Measurements from ENCODE around the gene NUF2. TPM values are rescaled to one million over a fixed set of nuclear protein-coding genes. Genes with fewer than 3 reads are reported as not detected.

Gene NUF2
- polyA plus RNA-seq, 3 donors = 0.12 to 0.37 TPM; not detected in 1

DNA sequence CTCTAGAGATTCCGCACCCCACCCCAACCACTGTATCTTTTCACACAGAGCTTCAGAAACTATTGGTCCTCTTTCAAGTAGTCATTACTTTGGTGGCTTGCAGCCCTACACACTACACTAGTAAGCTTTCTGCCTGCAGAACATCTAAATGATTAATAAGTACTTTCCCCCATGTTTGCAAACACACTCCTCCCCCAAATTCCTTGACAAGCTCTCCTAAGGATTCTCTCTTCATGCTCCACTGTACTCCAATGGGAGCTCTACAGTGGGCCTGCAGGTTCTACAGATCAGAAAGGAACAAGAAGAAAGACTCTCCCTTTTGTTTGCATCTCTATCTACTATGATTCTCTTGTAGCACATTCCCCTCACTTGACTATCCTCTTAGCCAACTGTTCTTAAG lies 16.3 kb upstream of the NUF2 start:
- Histone ChIP-seq H3K4me1 (ENCODE audit: control insufficient read depth in 1 of 2, insufficient read depth in 2 of 2, low read length in 2 of 2) (no peaks in the 10 kb centered on the region), H3K9me3 (replicated peaks in 1 of 2; ENCODE audit: control insufficient read depth in 1 of 2, insufficient read depth in 1 of 2, low read length in 2 of 2) (no peaks in the 10 kb centered on the region), H3K79me2 (ENCODE audit: insufficient read depth, low read length) (no peaks in the 10 kb centered on the region), H3K36me3 (replicated peaks in 1 of 2; ENCODE audit: control insufficient read depth in 1 of 2, insufficient read depth in 2 of 2, low read length in 2 of 2) (no peaks in the 10 kb centered on the region), H3K27ac (ENCODE audit: low read depth in 1 of 2, low read length in 2 of 2) (no peak overlapping the region), H3K4me3 (replicated peaks in 1 of 3; ENCODE audit: low read depth in 2 of 3, low read length in 3 of 3) (no peak overlapping the region), H4K20me1 (ENCODE audit: insufficient read depth, low read length) (no peaks in the 10 kb centered on the region), H3K4me2 (replicated peaks; ENCODE audit: extremely low read depth, low read length, poor library complexity, severe bottlenecking) (no peak overlapping the region), H3K27me3 (ENCODE audit: control insufficient read depth in 2 of 2, insufficient read depth in 2 of 2, low read length in 2 of 2) (no peaks in the 10 kb centered on the region), H3K9ac (ENCODE audit: insufficient read depth, low read length, poor library complexity, severe bottlenecking) (no peak overlapping the region), H2AFZ (ENCODE audit: insufficient read depth, low read depth, low read length, poor library complexity, severe bottlenecking) (no peak overlapping the region)
- peaks cover 10 to 13% of the 10 kb centered on the region in 2 donors for H3K36me3 Mint-ChIP-seq
- no peak overlapping the region for H3K27ac Mint-ChIP-seq
- no peak for DNase-seq
- TF ChIP-seq, protein P1, sequence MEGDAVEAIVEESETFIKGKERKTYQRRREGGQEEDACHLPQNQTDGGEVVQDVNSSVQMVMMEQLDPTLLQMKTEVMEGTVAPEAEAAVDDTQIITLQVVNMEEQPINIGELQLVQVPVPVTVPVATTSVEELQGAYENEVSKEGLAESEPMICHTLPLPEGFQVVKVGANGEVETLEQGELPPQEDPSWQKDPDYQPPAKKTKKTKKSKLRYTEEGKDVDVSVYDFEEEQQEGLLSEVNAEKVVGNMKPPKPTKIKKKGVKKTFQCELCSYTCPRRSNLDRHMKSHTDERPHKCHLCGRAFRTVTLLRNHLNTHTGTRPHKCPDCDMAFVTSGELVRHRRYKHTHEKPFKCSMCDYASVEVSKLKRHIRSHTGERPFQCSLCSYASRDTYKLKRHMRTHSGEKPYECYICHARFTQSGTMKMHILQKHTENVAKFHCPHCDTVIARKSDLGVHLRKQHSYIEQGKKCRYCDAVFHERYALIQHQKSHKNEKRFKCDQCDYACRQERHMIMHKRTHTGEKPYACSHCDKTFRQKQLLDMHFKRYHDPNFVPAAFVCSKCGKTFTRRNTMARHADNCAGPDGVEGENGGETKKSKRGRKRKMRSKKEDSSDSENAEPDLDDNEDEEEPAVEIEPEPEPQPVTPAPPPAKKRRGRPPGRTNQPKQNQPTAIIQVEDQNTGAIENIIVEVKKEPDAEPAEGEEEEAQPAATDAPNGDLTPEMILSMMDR (IDR thresholded peaks at IDR 0.05) = no peak
- H3K4me1 Mint-ChIP-seq = no peaks in the 10 kb centered on the region
- H3K9me3 Mint-ChIP-seq = no peaks in the 10 kb centered on the region
- intact Hi-C loops (cut with micrococcal nuclease) = no loop called here
- no CpG with 5 or more reads among the region's 1 CpG for WGBS (ENCODE audit: insufficient coverage)
- no peaks in the 10 kb centered on the region for H3K27me3 Mint-ChIP-seq (ENCODE audit: low read depth in 3 of 3)
- H3K4me3 Mint-ChIP-seq = no peak overlapping the region

DNA sequence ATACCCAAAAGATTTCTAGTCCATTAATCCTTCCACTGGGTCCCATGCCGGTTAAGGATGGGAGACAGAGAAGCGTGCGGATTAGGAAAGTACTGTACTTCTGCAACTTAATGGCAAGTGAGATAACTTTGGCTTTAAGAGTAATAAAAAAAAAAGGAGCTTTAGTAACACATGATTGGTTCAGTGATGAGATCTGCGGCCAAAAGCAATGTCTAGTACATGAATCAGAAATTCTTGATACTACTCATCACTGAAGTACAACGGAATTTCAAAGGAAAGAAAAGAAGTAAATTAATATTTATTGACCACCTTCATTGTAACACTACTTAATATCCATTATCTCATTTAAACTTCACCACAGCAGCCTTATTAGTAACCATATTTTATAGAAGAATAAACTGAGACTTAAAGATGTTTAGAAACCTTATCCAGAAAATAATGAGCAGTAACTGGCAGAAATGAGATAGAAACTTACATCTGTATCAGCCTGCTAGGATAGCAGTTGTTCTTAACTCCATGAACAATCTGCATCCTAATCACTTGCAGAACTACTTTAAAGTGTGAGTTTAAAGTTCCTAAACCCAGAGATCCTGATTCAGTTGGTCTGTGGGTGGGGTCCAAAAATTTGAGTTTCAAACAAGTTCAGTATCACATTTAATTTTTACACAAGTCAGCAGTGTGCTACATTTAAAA lies 14.1 kb upstream of the NUF2 start:
- Histone ChIP-seq H3K36me3 (replicated peaks in 1 of 2; ENCODE audit: control insufficient read depth in 1 of 2, insufficient read depth in 2 of 2, low read length in 2 of 2) (no peaks in the 10 kb centered on the region), H2AFZ (ENCODE audit: insufficient read depth, low read depth, low read length, poor library complexity, severe bottlenecking) (no peak overlapping the region), H3K9ac (ENCODE audit: insufficient read depth, low read length, poor library complexity, severe bottlenecking) (no peak overlapping the region), H3K4me3 (replicated peaks in 1 of 3; ENCODE audit: low read depth in 2 of 3, low read length in 3 of 3) (no peak overlapping the region), H3K4me2 (replicated peaks; ENCODE audit: extremely low read depth, low read length, poor library complexity, severe bottlenecking) (no peak overlapping the region), H3K4me1 (ENCODE audit: control insufficient read depth in 1 of 2, insufficient read depth in 2 of 2, low read length in 2 of 2) (no peaks in the 10 kb centered on the region), H3K27ac (ENCODE audit: low read depth in 1 of 2, low read length in 2 of 2) (no peak overlapping the region), H3K9me3 (replicated peaks in 1 of 2; ENCODE audit: control insufficient read depth in 1 of 2, insufficient read depth in 1 of 2, low read length in 2 of 2) (no peaks in the 10 kb centered on the region), H3K79me2 (ENCODE audit: insufficient read depth, low read length) (no peaks in the 10 kb centered on the region), H4K20me1 (ENCODE audit: insufficient read depth, low read length) (no peaks in the 10 kb centered on the region), H3K27me3 (ENCODE audit: control insufficient read depth in 2 of 2, insufficient read depth in 2 of 2, low read length in 2 of 2) (no peaks in the 10 kb centered on the region)
- no peak overlapping the region for H3K4me3 Mint-ChIP-seq
- peaks cover 14 to 16% of the 10 kb centered on the region in 2 donors for H3K36me3 Mint-ChIP-seq
- peaks cover 0 to 1% (median 0%) of the 10 kb centered on the region in 3 donors for H3K27me3 Mint-ChIP-seq (ENCODE audit: low read depth in 3 of 3)
- H3K27ac Mint-ChIP-seq = no peak overlapping the region
- no CpG with 5 or more reads among the region's 5 CpGs for WGBS (ENCODE audit: insufficient coverage)
- intact Hi-C loops (cut with micrococcal nuclease) = no loop called here
- no peak for DNase-seq
- no peaks in the 10 kb centered on the region for H3K9me3 Mint-ChIP-seq
- H3K4me1 Mint-ChIP-seq = no peaks in the 10 kb centered on the region
- TF ChIP-seq, protein P1 (IDR thresholded peaks at IDR 0.05) = no peak
